GM23248 (cell line): Measurements from ENCODE around the gene MYADM.

ENCODE experiments used
- EZH2 ChIP-seq: fragments of 200-600 bp; sonication (generic); IDR thresholded peaks from 2 replicates; pipeline ENCODE4 v1.6.1; 2018; ENCODE audit warnings: antibody characterized with exemption, mild to moderate bottlenecking; ENCODE audit not compliant: insufficient read depth, poor library complexity, severe bottlenecking
- EZH2phosphoT487 ChIP-seq: fragments of 200-600 bp; sonication (generic); IDR thresholded peaks from 2 replicates; pipeline ENCODE4 v1.6.1; 2018; ENCODE audit warnings: antibody characterized with exemption, moderate library complexity, mild to moderate bottlenecking, low read depth; ENCODE audit not compliant: insufficient read depth

- TF ChIP-seq EZH2 (no peak), EZH2phosphoT487 (no peak)
Observed at GRCh38 chr19:53894707-53895106, 27.0 kb downstream of the MYADM start.
